OCI-LY1 (cell line): ENCODE measurements around the gene WDPCP.

Experiments used
- EZH2 ChIP-seq: fragments of 200-600 bp; sonication (generic), shearing (Covaris generic); IDR thresholded peaks from 2 replicates; pipeline ENCODE4 v1.8.0; 2017; ENCODE audit warnings: borderline replicate concordance, mixed run types, mild to moderate bottlenecking, antibody characterized with exemption, low read length, moderate library complexity, mixed read lengths
- TF ChIP-seq, protein P1 (sequence below): fragments of 200-600 bp; sonication (generic), shearing (Covaris generic); IDR thresholded peaks from 2 replicates; pipeline ENCODE4 v1.5.1; 2017; ENCODE audit warnings: mild to moderate bottlenecking, antibody characterized with exemption, low read length, moderate library complexity, mixed read lengths

DNA sequence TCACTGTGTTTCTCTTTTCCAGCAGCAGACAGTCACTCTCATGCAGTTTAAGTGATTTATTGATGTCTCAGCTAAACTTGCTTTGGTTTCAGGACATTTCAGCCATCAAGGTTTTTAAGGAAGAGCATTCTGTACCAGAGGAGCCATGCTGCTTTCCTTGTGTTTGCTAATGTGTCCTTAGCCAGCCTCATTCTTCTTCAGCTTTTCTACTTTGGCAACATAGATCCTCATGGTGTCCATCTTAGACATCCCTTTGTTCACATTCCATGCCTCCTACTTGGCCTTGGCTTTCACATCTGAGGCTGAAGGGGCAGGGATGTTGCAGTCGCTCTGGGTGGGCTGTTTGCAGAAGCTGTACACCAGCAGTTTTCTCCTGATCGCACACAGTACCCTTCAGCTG, 469.5 kb downstream of the WDPCP start:
- TF ChIP-seq, protein P1, sequence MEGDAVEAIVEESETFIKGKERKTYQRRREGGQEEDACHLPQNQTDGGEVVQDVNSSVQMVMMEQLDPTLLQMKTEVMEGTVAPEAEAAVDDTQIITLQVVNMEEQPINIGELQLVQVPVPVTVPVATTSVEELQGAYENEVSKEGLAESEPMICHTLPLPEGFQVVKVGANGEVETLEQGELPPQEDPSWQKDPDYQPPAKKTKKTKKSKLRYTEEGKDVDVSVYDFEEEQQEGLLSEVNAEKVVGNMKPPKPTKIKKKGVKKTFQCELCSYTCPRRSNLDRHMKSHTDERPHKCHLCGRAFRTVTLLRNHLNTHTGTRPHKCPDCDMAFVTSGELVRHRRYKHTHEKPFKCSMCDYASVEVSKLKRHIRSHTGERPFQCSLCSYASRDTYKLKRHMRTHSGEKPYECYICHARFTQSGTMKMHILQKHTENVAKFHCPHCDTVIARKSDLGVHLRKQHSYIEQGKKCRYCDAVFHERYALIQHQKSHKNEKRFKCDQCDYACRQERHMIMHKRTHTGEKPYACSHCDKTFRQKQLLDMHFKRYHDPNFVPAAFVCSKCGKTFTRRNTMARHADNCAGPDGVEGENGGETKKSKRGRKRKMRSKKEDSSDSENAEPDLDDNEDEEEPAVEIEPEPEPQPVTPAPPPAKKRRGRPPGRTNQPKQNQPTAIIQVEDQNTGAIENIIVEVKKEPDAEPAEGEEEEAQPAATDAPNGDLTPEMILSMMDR: no peak
- no peak for TF ChIP-seq EZH2
